GM12878 (cell line): ENCODE data around the gene LGALS3.

Experiments
- ATF7 ChIP-seq: fragments of 450-650 bp; IDR thresholded peaks from 2 replicates; pipeline ENCODE4 v1.6.1; 2016; ENCODE audit warnings: low read depth, mild to moderate bottlenecking
- BACH1 ChIP-seq: fragments of 450-650 bp; IDR thresholded peaks from 2 replicates; pipeline ENCODE4 v1.6.1; 2017; ENCODE audit warnings: mild to moderate bottlenecking, borderline replicate concordance
- GABPA ChIP-seq: IDR thresholded peaks from 2 replicates; pipeline ENCODE4 v1.6.1; 2014; ENCODE audit warnings: antibody characterized with exemption, low read depth, mild to moderate bottlenecking, inconsistent platforms
- MXI1 ChIP-seq: fragments of 150-350 bp; IDR thresholded peaks from 2 replicates; pipeline ENCODE4 v1.6.1; 2011; ENCODE audit warnings: low read depth, mild to moderate bottlenecking, inconsistent platforms, low read length, improper control_type of control experiment
- NBN ChIP-seq: fragments of 450-650 bp; IDR thresholded peaks from 2 replicates; pipeline ENCODE4 v1.6.1; 2016
- PAX8 ChIP-seq: fragments of 450-650 bp; IDR thresholded peaks from 2 replicates; pipeline ENCODE4 v1.6.1; 2017; ENCODE audit warnings: mild to moderate bottlenecking, moderate library complexity
- RAD21 ChIP-seq: IDR thresholded peaks from 2 replicates; pipeline ENCODE4 v1.6.1; 2011; ENCODE audit warnings: mild to moderate bottlenecking, low read depth, low read length, moderate library complexity; ENCODE audit not compliant: insufficient read depth
- TCF7 ChIP-seq: IDR thresholded peaks from 2 replicates; pipeline ENCODE4 v1.6.1; 2014; ENCODE audit warnings: antibody characterized with exemption, borderline replicate concordance
- YY1 ChIP-seq: IDR thresholded peaks from 2 replicates; pipeline ENCODE4 v1.6.1; 2011; ENCODE audit warnings: low read depth, mild to moderate bottlenecking, low read length
- ZNF384 ChIP-seq: IDR thresholded peaks from 2 replicates; pipeline ENCODE4 v1.6.1; 2012; ENCODE audit warnings: low read depth, mild to moderate bottlenecking, low read length, improper control_type of control experiment, borderline replicate concordance
- TF ChIP-seq, protein P1 (sequence below), 3 experiments: IDR thresholded peaks in 2 of 3; conservative IDR thresholded peaks in 1 of 3; 2 replicates each; pipeline ENCODE4 v1.5.1; 2011; ENCODE audit warnings: low read depth in 3 of 3, low read length in 3 of 3, mild to moderate bottlenecking in 3 of 3, control low read depth in 2 of 3, moderate library complexity in 2 of 3, inconsistent platforms in 1 of 3, mixed read lengths in 1 of 3; ENCODE audit not compliant: control insufficient read depth in 2 of 3, insufficient read depth in 1 of 3; ENCODE audit errors: extremely low read depth in 1 of 3
- TF ChIP-seq, protein P2 (sequence below): IDR thresholded peaks from 2 replicates; pipeline ENCODE4 v1.6.1; 2012; ENCODE audit warnings: mild to moderate bottlenecking, low read depth, low read length

DNA sequence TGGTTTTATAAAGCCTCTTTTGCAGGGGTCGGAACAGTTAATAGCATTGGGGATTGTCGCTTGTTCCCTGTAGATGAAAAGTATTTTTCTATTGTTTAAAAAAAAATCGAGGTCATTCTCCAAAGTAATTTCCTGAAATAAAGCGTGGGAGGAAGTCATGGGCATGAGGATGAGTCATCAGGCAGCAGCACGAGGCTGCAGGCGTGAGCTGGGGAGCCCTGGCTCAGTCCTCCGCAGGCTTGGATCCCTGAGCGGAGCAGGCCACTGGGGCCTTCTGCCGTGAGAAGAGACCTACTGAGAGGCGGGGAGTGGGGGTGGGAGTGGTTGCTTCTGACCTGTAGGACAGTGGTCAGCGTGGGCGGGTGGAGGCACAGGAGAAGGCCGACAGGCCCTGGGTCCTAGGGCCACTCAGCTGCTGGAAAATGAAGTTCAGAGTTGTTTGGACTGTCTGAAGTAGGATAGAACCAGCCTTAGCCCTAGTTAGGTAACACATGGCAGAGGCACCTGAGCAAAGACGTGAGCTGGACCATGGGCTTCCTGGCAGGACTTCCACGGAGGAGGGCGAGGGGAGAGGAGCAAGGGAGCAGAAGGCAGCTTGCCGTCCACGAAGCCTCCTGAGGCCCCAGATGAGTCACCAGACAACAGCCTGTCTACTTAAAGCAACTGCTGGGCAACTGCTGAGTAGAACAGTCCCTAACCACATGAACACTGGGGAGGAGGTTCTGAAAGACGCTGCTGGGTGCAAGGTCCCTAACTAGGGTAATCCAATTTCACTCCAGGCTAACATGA lies 21.1 kb upstream of the LGALS3 start:
- TF ChIP-seq GABPA = no peak
- no peak for TF ChIP-seq ZNF384
- no peak for TF ChIP-seq BACH1
- TF ChIP-seq RAD21 = no peak
- TF ChIP-seq, protein P1, sequence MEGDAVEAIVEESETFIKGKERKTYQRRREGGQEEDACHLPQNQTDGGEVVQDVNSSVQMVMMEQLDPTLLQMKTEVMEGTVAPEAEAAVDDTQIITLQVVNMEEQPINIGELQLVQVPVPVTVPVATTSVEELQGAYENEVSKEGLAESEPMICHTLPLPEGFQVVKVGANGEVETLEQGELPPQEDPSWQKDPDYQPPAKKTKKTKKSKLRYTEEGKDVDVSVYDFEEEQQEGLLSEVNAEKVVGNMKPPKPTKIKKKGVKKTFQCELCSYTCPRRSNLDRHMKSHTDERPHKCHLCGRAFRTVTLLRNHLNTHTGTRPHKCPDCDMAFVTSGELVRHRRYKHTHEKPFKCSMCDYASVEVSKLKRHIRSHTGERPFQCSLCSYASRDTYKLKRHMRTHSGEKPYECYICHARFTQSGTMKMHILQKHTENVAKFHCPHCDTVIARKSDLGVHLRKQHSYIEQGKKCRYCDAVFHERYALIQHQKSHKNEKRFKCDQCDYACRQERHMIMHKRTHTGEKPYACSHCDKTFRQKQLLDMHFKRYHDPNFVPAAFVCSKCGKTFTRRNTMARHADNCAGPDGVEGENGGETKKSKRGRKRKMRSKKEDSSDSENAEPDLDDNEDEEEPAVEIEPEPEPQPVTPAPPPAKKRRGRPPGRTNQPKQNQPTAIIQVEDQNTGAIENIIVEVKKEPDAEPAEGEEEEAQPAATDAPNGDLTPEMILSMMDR (IDR thresholded peaks at IDR 0.05 in 2 of 3, conservative IDR thresholded peaks at IDR 0.05 in 1 of 3; ENCODE audit: control insufficient read depth in 2 of 3, extremely low read depth in 1 of 3, insufficient read depth in 1 of 3, low read depth in 3 of 3, low read length in 3 of 3) = no peak
- TF ChIP-seq NBN = no peak
- no peak for TF ChIP-seq TCF7
- TF ChIP-seq, protein P2, sequence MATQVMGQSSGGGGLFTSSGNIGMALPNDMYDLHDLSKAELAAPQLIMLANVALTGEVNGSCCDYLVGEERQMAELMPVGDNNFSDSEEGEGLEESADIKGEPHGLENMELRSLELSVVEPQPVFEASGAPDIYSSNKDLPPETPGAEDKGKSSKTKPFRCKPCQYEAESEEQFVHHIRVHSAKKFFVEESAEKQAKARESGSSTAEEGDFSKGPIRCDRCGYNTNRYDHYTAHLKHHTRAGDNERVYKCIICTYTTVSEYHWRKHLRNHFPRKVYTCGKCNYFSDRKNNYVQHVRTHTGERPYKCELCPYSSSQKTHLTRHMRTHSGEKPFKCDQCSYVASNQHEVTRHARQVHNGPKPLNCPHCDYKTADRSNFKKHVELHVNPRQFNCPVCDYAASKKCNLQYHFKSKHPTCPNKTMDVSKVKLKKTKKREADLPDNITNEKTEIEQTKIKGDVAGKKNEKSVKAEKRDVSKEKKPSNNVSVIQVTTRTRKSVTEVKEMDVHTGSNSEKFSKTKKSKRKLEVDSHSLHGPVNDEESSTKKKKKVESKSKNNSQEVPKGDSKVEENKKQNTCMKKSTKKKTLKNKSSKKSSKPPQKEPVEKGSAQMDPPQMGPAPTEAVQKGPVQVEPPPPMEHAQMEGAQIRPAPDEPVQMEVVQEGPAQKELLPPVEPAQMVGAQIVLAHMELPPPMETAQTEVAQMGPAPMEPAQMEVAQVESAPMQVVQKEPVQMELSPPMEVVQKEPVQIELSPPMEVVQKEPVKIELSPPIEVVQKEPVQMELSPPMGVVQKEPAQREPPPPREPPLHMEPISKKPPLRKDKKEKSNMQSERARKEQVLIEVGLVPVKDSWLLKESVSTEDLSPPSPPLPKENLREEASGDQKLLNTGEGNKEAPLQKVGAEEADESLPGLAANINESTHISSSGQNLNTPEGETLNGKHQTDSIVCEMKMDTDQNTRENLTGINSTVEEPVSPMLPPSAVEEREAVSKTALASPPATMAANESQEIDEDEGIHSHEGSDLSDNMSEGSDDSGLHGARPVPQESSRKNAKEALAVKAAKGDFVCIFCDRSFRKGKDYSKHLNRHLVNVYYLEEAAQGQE = no peak
- TF ChIP-seq MXI1 = no peak
- TF ChIP-seq ATF7 = no peak
- no peak for TF ChIP-seq PAX8
- no peak for TF ChIP-seq YY1
